Neural progenitor cell (in vitro differentiated cells): Measurements from ENCODE around the gene ANKAR.

Source experiments
- CTCF ChIP-seq: fragments of 200-600 bp; sonication (generic); IDR thresholded peaks from 2 replicates; pipeline ENCODE4 v1.5.1; 2017; ENCODE audit warnings: antibody characterized with exemption, mild to moderate bottlenecking
- EZH2 ChIP-seq: fragments of 200-600 bp; sonication (generic); IDR thresholded peaks from 2 replicates; pipeline ENCODE4 v1.6.1; 2017; ENCODE audit warnings: antibody characterized with exemption, mild to moderate bottlenecking, moderate library complexity

- TF ChIP-seq CTCF (no peak), EZH2 (no peak)
Measured at GRCh38 chr2:189683348-189683747, 8.9 kb downstream of the ANKAR start.
